ENCODE measurements around the gene SPATA31A7. TPM values are rescaled to one million over a fixed set of nuclear protein-coding genes. Genes with fewer than 3 reads are reported as not detected.

The SPATA31A7 gene
- total RNA-seq (2022; extraction: Qiagen RNA extraction) = not detected in 5 replicates

DNA sequence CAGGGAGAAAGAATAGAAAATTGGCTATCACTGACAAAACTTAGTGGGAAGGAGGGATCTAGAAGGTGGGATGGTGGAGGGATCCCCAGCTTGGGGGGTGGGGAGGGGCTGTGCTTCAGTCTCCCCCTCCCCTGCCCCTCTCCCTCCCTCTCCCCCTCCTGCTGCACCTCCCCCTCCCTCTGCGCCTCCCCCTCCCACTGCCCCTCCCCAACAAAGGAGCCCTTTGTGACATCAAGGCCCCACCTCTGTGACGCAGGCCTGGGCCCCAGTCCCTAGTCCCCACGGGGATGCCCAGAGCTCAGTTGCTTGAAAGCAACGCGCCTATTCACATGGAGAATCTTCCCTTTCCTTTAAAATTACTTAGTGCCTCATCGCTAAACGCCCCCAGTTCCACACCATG is at the start of gene SPATA31A7:
TSS of gene SPATA31A7 (plus strand) at position 301 of the 400 bp plus-strand sequence. CDS start at position 330, 29 bp downstream.

Measured in A549 treated with dexamethasone at 1 μM for 4 hours (cell line).